ENCODE measurements around the gene MRPL4.

The MRPL4 gene

DNA sequence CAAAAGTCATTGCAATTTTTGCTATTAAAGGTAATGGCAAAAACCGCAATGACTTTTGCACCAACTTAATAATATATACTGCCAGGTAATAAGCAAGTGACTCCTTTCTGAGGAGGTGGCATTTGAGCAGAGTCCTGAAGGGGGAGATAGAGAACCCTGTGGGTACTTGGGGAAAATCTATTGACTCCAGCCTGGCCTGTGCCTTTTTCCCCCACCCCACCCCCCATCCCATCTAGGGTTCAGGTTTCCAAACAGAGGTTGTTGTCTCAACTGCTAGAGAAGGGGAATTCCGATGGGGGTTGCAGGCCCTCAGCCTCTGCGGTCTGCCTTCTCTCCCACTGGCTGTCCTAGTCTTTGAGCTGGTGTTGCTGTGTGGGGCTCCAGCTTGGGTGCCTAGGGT lies 32.3 kb upstream of the MRPL4 start:
- H3K4me1 ChIP-seq (ENCODE audit: control insufficient read depth, insufficient read depth, low read length), result no peaks in the 10 kb centered on the region
- H3K9me3 ChIP-seq (ENCODE audit: control insufficient read depth, low read length), result no peaks in the 10 kb centered on the region
- H3K27ac ChIP-seq (ENCODE audit: insufficient read depth, low read depth, low read length, poor library complexity, severe bottlenecking), result no peak overlapping the region
- no peaks in the 10 kb centered on the region for H3K36me3 ChIP-seq (ENCODE audit: control insufficient read depth, insufficient read depth, low read length)
- H3K27me3 ChIP-seq (ENCODE audit: control insufficient read depth, insufficient read depth, low read length, poor library complexity, severe bottlenecking), result no peaks in the 10 kb centered on the region
- no peak overlapping the region for H3K4me3 ChIP-seq (ENCODE audit: insufficient read depth, low read depth, low read length)
- WGBS, 2 experiments, result 46 to 56% methylated on average over 2 to 3 of the region's 3 CpGs

DNA sequence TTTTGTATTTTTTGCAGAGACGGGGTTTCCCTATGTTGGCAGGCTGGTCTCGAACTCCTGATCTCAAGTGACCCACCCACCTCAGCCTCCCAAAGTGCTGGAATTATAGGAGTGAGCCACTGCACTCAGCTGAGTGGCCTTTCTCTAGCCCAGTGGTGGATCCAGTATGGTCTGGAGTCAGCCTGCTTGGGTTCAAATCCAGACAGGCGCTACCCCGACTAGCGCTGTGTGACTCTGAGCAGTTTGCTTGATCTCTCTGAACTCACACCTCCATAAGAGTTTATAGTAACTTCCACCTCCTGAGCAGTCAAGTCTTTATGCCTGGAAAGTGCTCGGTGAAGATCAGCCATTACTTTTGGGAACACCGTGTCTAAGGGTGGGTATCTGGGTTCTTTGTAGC lies 31.3 kb upstream of the MRPL4 start:
- Histone ChIP-seq H3K4me1 (ENCODE audit: control insufficient read depth, insufficient read depth, low read length) (no peaks in the 10 kb centered on the region), H3K9me3 (ENCODE audit: control insufficient read depth, low read length) (no peaks in the 10 kb centered on the region), H3K4me3 (ENCODE audit: insufficient read depth, low read depth, low read length) (no peak overlapping the region), H3K27me3 (ENCODE audit: control insufficient read depth, insufficient read depth, low read length, poor library complexity, severe bottlenecking) (no peaks in the 10 kb centered on the region), H3K36me3 (ENCODE audit: control insufficient read depth, insufficient read depth, low read length) (no peaks in the 10 kb centered on the region), H3K27ac (ENCODE audit: insufficient read depth, low read depth, low read length, poor library complexity, severe bottlenecking) (no peak overlapping the region)
- 92 to 93% methylated on average over 7 of the region's 7 CpGs for WGBS, 2 experiments

DNA sequence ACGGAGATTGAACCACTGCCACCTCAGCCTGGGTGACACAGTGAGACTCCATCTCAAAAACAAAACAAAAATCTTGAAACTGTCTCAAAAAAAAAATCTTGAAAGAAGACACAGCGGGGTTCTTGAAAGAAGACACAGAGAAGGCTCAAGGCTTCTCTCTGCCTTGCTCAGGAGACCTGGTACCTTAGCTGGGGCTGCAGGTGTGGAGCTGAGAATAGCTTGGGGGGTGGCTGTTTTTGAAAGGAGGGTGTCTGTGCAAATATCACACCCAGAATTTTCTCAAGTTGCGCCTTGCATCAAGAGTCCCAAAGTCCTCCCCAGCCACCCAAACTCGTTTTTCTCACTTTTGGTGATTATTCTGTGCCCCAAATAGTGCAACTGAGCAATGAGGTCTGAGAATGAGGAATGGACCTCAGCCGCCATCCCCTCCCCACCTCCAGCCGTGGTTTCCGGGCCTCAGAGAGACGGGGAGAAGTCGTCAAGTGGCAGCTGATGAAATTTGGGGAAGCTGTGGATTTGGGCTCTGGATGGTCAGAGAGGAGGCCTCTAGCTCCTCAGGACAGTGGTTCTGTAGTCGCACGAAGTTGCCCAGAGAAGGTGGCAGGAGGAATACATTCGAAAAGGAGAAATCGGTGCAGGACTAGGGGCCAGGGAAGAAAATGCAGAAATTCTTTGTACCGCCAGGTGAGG lies 29.7 kb upstream of the MRPL4 start:
- no peak overlapping the region for H3K27ac ChIP-seq (ENCODE audit: insufficient read depth, low read depth, low read length, poor library complexity, severe bottlenecking)
- WGBS, 2 experiments, result 93 to 94% methylated on average over 14 of the region's 14 CpGs
- H3K36me3 ChIP-seq (ENCODE audit: control insufficient read depth, insufficient read depth, low read length), result no peaks in the 10 kb centered on the region
- H3K27me3 ChIP-seq (ENCODE audit: control insufficient read depth, insufficient read depth, low read length, poor library complexity, severe bottlenecking), result no peaks in the 10 kb centered on the region
- no peak overlapping the region for H3K4me3 ChIP-seq (ENCODE audit: insufficient read depth, low read depth, low read length)
- H3K4me1 ChIP-seq (ENCODE audit: control insufficient read depth, insufficient read depth, low read length), result peaks cover 6% of the 10 kb centered on the region
- no peaks in the 10 kb centered on the region for H3K9me3 ChIP-seq (ENCODE audit: control insufficient read depth, low read length)

DNA sequence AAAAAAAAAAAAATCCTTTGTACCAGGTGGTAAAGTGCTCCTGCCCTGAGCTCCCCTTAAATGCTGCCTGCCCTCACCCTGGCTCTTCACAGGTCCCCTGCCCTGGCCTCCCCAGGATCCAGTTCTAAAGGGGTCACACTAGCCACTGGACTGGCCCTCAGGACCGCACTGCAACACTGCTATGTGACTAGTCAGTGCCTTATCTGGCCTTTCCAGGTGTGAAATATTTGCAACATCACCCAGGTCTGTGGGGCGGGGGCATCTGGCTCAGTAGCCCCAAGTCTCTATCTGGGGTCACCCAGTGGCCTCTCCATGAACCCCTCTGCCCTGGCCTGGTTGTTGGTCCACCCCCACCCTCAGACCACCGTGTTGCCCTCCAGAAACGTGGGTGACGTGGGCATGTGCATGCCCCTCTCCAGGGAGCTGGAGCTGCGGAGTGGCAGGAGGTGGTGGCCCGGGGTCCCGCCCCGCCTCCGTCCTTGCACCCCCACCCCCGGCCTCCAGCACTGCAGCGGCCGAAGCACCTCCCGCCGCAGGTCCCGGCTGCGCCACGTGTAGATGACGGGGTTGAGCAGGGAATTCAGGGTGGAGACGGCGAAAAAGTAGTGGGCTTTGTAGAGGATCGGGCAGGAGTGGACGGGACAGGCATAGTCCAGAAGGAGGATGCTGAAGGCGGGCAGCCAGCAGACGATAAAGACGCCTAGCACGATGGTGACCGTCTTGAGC lies 28.4 kb upstream of the MRPL4 start:
- no peaks in the 10 kb centered on the region for H3K9me3 ChIP-seq (ENCODE audit: control insufficient read depth, low read length)
- H3K4me1 ChIP-seq (ENCODE audit: control insufficient read depth, insufficient read depth, low read length), result peaks cover 6% of the 10 kb centered on the region
- no peaks in the 10 kb centered on the region for H3K36me3 ChIP-seq (ENCODE audit: control insufficient read depth, insufficient read depth, low read length)
- H3K4me3 ChIP-seq (ENCODE audit: insufficient read depth, low read depth, low read length), result no peak overlapping the region
- H3K27ac ChIP-seq (ENCODE audit: insufficient read depth, low read depth, low read length, poor library complexity, severe bottlenecking), result no peak overlapping the region
- H3K27me3 ChIP-seq (ENCODE audit: control insufficient read depth, insufficient read depth, low read length, poor library complexity, severe bottlenecking), result no peaks in the 10 kb centered on the region
- WGBS, 2 experiments, result 95 to 97% methylated on average over 28 of the region's 28 CpGs

DNA sequence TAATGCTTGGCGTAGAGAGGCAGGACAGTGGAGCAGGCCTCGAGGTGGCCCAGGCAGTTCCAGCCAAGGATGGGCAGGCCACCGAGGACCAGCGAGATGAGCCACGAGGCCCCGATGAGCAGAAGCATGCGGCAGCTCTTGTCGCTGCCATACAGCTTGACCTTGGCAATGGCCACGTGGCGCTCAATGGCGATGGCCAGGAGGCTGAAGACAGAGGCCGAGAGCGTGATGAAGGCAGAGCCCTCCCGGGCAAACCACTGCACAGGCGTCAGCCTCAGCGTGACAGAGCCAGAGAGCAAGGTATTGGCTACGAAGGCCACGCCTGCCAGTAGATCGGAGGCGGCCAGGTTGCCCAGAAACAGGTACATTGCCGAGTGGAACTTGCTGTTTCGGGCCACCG lies 27.7 kb upstream of the MRPL4 start:
- H3K27me3 ChIP-seq (ENCODE audit: control insufficient read depth, insufficient read depth, low read length, poor library complexity, severe bottlenecking), result no peaks in the 10 kb centered on the region
- WGBS, 2 experiments, result 96 to 97% methylated on average over 23 of the region's 23 CpGs
- H3K4me3 ChIP-seq (ENCODE audit: insufficient read depth, low read depth, low read length), result no peak overlapping the region
- no peak overlapping the region for H3K27ac ChIP-seq (ENCODE audit: insufficient read depth, low read depth, low read length, poor library complexity, severe bottlenecking)
- H3K9me3 ChIP-seq (ENCODE audit: control insufficient read depth, low read length), result no peaks in the 10 kb centered on the region
- peaks cover 6% of the 10 kb centered on the region for H3K4me1 ChIP-seq (ENCODE audit: control insufficient read depth, insufficient read depth, low read length)
- H3K36me3 ChIP-seq (ENCODE audit: control insufficient read depth, insufficient read depth, low read length), result no peaks in the 10 kb centered on the region

DNA sequence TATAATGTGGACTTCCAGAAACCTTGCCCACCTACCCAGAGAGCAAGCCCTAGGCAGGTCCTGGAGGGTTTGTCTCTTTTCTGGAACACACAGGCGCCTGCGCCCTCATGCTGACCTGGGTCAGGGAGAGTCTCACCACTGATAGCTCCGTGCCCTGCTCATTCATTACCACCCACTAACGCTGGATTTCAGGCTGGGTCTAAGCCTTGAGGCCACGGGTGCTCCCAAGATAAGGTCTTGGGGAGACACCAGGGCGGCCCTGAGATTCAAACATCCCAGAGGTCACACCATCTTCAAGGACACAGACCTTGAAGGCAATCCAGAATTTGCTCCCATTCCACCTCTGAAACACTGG lies 26.0 kb upstream of the MRPL4 start:
- Histone ChIP-seq H3K9me3 (ENCODE audit: control insufficient read depth, low read length) (no peaks in the 10 kb centered on the region), H3K4me3 (ENCODE audit: insufficient read depth, low read depth, low read length) (no peak overlapping the region), H3K4me1 (ENCODE audit: control insufficient read depth, insufficient read depth, low read length) (peaks cover 10% of the 10 kb centered on the region), H3K27me3 (ENCODE audit: control insufficient read depth, insufficient read depth, low read length, poor library complexity, severe bottlenecking) (no peaks in the 10 kb centered on the region), H3K36me3 (ENCODE audit: control insufficient read depth, insufficient read depth, low read length) (no peaks in the 10 kb centered on the region), H3K27ac (ENCODE audit: insufficient read depth, low read depth, low read length, poor library complexity, severe bottlenecking) (peak overlapping the region; percentile 63)
- 89 to 93% methylated on average over 6 of the region's 6 CpGs for WGBS, 2 experiments

DNA sequence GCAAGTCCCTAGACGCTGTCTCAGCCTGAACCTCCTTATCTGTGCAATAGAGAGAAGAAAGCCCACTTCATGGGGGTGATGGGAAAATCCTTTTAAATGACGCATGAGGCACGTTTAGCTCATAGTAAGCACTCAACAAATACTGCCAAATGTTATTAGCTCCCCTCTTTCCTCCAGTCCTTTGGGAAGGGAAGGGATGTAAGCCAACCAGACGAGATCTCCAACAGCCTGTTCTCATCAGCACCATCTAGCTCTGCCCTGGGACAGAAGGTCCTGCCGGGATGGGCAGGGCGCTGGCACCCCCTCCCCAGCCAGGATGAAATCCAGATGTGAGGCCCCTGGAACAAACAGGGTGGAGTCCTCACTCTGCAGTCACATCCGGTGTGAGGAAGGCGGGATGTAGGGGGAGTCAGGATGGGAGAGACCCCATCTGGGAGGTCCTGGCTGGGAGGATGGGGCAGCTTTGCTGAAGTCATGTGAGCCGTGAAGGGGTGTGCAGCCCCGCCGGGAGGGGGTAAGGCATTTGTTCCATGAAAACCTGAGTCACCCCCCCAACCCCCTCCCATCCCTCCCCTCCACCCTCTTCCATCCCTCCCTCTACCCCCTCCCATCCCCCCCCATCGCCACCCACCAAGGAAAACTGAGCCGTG lies 25.5 kb upstream of the MRPL4 start:
- Histone ChIP-seq H3K4me3 (ENCODE audit: insufficient read depth, low read depth, low read length) (no peak overlapping the region), H3K4me1 (ENCODE audit: control insufficient read depth, insufficient read depth, low read length) (peaks cover 10% of the 10 kb centered on the region), H3K27ac (ENCODE audit: insufficient read depth, low read depth, low read length, poor library complexity, severe bottlenecking) (peak overlapping the region; percentile 68), H3K36me3 (ENCODE audit: control insufficient read depth, insufficient read depth, low read length) (no peaks in the 10 kb centered on the region), H3K27me3 (ENCODE audit: control insufficient read depth, insufficient read depth, low read length, poor library complexity, severe bottlenecking) (no peaks in the 10 kb centered on the region), H3K9me3 (ENCODE audit: control insufficient read depth, low read length) (no peaks in the 10 kb centered on the region)
- WGBS, 2 experiments, result 60 to 65% methylated on average over 11 to 12 of the region's 13 CpGs

DNA sequence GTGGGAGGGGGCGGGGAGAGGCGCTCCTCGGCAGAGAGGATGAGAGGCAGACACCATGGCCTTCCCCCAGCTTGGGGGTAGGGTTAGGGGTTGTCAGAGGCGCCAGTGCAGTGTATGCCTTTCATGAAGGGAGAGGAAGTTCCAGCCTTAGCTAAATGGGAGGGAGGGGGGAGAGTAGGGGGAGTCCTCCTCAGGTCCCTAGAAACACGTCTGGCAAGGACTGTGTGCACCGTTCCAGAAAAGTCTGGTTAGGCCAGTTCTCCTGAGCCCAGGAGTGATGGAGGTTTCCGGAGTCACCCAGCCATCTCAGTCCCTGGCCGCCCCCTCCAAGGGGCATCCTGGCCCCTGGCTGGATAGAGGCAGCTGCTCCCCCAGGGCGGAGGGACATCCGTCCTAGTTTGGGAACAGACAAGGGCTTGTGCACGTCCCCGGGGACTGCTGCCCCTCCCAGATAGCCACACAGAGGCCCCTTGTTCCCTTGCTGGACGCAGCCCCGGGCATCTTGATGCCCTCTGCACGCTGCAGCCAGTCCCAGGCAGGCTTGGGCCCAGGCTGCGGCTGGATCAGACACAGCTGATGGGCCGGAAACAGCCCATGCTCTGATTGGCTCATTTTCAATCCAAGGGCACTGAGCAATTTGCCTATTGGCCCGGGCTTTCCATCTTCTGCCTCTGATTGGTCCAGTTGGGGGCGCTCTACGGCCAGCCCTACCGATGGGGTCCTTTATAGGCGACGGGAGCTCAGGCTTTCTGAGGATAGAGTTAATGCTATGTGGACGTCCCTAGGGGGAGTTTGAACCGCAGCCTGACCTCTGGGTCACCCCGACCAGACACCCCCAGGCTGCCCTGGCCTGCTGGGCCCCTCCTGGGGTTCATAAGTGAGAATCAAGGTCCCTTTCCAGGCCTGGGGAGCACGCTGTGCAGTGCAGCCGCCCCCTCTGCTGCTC lies 24.7 kb upstream of the MRPL4 start:
- 85% methylated on average over 28 of the region's 28 CpGs for WGBS, 2 experiments

DNA sequence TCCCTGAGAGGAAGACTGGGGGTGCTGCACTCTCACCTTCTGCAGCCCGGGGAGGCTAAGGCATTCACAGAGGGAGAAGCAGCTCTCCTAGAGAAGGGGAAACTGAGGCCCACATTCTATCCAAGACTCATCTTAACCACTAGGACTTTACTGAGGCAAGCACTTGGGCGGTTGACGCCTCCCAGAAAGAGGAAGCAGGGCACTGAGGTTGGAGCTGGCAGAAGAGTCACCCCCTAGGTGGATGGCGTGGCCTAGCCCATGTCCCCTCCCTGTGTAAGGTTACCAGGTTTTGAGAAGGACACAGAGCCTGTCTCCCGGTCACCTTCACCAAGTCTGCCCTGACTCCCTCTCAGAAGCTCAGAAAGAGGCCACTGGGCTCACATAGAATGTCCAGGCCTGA lies 23.6 kb upstream of the MRPL4 start:
- Histone ChIP-seq H3K36me3 (ENCODE audit: control insufficient read depth, insufficient read depth, low read length) (no peaks in the 10 kb centered on the region), H3K4me1 (ENCODE audit: control insufficient read depth, insufficient read depth, low read length) (peaks cover 10% of the 10 kb centered on the region), H3K27me3 (ENCODE audit: control insufficient read depth, insufficient read depth, low read length, poor library complexity, severe bottlenecking) (no peaks in the 10 kb centered on the region), H3K4me3 (ENCODE audit: insufficient read depth, low read depth, low read length) (no peak overlapping the region), H3K27ac (ENCODE audit: insufficient read depth, low read depth, low read length, poor library complexity, severe bottlenecking) (no peak overlapping the region), H3K9me3 (ENCODE audit: control insufficient read depth, low read length) (no peaks in the 10 kb centered on the region)
- WGBS, 2 experiments, result 94 to 97% methylated on average over 5 of the region's 5 CpGs

More for the DNA sequence above, 24.7 kb upstream of the MRPL4 start:
- H3K27ac ChIP-seq (ENCODE audit: insufficient read depth, low read depth, low read length, poor library complexity, severe bottlenecking), result peak overlapping the region; percentile 68
- H3K27me3 ChIP-seq (ENCODE audit: control insufficient read depth, insufficient read depth, low read length, poor library complexity, severe bottlenecking), result no peaks in the 10 kb centered on the region
- no peaks in the 10 kb centered on the region for H3K9me3 ChIP-seq (ENCODE audit: control insufficient read depth, low read length)
- H3K4me1 ChIP-seq (ENCODE audit: control insufficient read depth, insufficient read depth, low read length), result peaks cover 10% of the 10 kb centered on the region
- H3K4me3 ChIP-seq (ENCODE audit: insufficient read depth, low read depth, low read length), result no peak overlapping the region
- H3K36me3 ChIP-seq (ENCODE audit: control insufficient read depth, insufficient read depth, low read length), result no peaks in the 10 kb centered on the region
